Activated CD4-positive, alpha-beta T cell treated with anti-CD3 and anti-CD28 coated beads for 48 hours (primary cell): ENCODE measurements around the gene WRNIP1.
A peak's percentile ranks its signal among the peaks of the same experiment; 100 is the strongest.

Experiments
- DNase-seq: peaks from one replicate; pipeline ENCODE4 v3.0.0-alpha.2; 2020

WRNIP1 gene

GRCh38 chr6:2765166-2765895, at the start of gene WRNIP1:
TSS of gene WRNIP1 (plus strand) at chr6:2765393. CDS start at chr6:2765623, 230 bp downstream.
- DNase-seq: peak; percentile 97

DNA sequence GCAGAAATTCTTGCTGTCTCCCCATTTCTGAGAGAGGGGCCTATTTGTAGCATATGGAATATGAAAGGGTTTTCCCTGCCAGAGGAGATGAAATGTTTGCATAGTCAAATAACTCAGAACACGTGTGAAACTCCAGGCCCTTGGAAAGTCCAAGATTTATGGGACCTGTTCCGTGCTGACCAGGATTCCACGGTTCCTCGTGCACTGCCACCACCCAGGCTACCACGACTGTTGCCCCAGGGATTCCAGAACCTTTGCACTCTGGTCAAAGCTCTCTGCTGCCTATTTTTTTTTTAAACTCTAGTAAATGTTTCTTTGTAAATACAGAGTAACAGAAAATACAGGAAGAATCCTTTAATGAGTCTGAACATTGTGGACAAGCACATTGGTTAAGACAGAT, 49.5 kb upstream of the WRNIP1 start:
- no peak for DNase-seq

GRCh38 chr6:2716936-2717700, 48.1 kb upstream of the WRNIP1 start:
- no peak for DNase-seq

GRCh38 chr6:2718334-2719092, 46.7 kb upstream of the WRNIP1 start:
- no peak for DNase-seq

GRCh38 chr6:2719093-2719455, 46.1 kb upstream of the WRNIP1 start:
- no peak for DNase-seq

GRCh38 chr6:2721219-2721618, 44.0 kb upstream of the WRNIP1 start:
- no peak for DNase-seq

DNA sequence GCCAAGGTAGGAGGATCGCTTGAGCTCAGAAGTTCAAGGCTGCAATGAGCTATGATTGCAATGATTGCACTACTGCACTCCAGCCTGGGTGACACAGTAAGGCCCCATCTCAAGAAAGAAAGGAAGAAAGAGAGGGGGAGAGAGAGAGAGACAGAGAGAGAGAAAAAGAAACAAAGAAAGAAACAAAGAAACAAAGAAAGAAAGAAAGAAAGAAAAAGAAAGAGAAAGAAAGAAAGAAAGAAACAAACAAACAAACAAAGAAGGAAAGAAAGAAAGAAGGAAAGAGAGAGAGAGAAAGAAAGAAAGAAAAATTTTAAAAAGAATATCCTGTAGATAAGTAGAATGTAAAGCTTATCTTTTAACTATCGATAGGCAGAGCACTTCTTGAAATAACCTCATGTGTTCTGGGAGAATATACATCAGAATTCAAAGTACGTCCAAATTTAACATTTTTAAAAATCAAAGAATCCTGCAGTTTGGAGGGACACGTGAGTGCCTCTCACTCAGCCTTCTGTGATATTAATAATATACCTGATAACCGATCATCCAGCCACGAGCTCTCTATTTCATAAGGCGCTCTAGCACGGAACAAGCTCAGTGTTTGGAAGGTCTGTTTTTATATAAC, 39.7 kb upstream of the WRNIP1 start:
- no peak for DNase-seq

DNA sequence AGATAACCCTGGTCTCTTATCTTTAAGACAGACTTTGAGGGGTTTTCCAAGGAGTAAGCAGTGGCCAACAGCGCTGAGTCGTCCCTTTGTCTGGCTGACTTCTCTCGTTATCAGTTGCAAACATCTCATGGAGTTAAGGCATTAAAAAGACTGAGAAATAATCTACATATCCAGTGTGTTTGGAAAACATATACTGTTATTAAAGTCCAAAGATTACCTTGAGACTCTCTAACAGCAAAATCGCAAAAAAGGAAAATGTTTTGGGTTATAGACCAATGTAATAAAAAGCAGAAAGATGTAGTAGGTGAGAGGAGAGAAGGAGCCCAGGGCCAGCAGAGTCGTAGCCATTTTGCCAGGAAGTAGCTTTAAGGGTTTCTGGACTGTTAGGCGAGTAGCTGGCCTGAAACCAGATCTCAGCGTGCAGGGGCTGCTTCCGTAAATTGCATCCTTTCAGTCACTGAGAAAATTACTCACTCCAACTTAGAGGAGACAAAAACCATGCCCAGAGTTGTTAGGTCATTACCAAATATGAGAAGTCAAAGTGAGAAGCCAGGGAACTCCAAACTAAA, 39.1 kb upstream of the WRNIP1 start:
- DNase-seq: no peak

DNA sequence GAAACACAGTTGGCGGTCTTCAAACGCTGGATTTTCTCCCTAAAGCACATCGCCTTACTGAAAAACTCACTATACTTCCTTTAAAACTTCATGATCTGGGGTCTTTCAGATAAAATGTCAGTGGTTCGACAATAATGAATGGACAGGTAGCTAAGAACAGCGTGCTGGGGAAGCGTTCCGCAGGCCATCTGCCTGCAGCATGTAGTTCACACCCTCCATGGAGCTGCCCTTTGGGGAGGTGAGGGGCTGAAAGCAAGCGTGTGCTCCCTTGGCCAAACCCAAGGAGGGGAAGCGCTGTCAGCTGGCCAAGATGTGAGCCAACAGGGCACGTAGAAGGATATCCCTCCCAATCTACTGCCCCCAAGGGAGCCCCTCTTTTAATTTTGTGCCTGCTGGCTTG, 35.3 kb upstream of the WRNIP1 start:
- DNase-seq: no peak

DNA sequence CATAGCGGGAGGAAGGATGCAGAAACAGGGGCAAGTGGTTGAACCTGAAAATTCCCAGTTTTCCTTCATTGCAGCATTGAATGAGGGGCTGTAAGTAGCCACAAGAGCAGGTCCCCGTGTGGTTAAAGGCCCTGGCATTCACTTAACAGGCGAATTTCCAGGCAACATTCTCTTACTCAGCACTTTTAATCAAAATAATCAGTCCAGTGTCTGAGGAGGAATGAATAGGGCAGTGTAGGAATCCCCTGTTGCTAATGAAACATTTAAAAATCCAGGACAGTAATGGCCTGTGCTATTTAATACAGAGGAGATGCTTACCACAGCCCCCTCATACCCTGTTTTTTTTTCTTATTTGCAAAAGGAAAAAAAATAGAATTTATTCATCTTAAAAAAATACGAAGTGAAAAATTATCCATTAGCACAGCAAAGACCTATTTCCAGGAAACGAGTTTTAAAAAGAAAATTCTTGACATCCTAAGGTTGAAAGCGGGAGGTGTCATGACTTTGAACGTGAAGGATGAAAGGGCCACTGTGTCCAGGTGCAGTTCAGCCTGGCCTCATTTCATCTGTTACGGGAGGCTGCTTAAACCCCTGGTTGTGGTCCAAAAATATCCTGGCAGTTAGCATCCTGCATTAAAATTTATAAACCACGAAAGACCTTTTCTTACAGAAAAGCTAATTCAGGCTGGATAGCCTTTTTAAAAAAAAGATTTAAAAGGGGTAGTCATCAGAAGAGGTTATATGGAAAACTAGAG, 34.7 kb upstream of the WRNIP1 start:
- no peak for DNase-seq

- DNase-seq: no peak
Measured at GRCh38 chr6:2731281-2731909, 33.8 kb upstream of the WRNIP1 start.

- no peak for DNase-seq
Measured at GRCh38 chr6:2732503-2733089, 32.6 kb upstream of the WRNIP1 start.

- peak; percentile 65 for DNase-seq
Measured at GRCh38 chr6:2733324-2733723, 31.9 kb upstream of the WRNIP1 start.

DNA sequence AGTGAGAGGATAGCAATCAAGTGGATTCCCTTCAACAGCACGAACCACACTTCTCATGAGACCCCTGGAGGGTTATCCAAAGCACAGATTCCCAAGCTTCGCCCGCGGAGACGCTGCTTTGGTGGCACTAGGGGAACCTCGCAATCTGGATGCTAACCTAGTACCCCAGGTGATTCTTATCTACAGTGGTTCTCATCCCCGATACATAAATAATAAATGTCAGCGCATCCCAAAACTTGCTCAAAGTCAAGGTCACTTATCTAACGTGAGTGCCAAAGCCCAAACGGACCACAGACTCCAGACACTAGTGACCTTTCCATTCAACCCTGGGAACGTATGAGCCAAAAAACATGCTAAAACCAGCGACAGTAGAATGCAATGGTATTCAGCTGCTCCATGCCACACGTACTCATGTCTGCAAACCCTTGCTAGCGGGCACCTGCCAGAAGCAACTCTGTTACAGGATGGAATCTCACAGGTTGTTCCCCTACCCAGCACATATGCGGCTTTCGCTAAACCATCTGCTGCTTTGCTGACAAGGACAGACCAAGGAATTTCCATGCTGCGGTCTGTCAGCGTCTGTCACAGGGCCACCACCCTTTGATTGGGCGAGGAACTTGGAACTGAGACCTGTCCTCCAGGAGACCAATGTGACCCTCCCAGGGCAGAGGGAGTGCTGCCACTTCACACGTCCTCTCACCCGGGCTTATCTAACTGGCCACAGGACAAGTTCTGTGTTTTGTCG, 31.3 kb upstream of the WRNIP1 start:
- DNase-seq: no peak

GRCh38 chr6:2734488-2735166, 30.6 kb upstream of the WRNIP1 start:
- no peak for DNase-seq

DNA sequence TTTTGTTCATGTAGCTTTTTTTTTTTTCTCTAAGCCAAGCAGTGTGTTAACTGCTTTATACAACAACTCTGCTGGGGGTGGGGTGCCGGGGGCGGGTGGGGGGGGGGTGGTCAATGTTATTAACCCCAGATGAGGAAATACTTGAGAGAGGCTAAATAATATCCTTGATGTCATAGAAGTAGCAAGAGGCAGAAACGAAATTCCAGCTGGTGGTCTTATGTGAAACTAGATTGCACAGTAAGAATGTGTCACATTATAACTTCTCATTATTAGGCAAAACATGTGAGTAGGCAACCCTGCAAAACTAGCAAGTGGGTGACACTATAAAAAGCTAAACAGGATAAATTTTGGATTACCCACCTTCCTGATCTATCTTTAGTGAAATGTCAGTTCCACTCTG, 27.3 kb upstream of the WRNIP1 start:
- no peak for DNase-seq

GRCh38 chr6:2738373-2738979, 26.7 kb upstream of the WRNIP1 start:
- peak; percentile 64 for DNase-seq

DNA sequence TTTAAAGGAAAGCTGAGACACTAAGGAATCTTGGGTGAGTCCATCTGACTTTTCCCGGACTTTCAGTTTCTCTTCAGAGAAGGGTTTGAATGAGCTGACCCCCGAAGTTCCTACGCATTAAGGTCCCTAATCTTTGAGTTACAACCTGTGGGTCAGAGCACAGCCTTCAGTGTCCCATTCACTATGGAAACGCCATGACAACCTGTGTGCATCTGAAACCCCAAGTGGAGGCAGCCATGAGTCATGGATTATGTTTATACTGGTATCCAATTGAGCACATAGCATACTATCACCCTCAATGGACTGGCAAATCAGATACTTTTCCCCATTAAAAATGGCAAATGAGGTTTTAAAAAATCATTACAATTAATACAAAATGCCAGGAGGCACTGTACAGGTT, 25.9 kb upstream of the WRNIP1 start:
- peak; percentile 45 for DNase-seq

DNA sequence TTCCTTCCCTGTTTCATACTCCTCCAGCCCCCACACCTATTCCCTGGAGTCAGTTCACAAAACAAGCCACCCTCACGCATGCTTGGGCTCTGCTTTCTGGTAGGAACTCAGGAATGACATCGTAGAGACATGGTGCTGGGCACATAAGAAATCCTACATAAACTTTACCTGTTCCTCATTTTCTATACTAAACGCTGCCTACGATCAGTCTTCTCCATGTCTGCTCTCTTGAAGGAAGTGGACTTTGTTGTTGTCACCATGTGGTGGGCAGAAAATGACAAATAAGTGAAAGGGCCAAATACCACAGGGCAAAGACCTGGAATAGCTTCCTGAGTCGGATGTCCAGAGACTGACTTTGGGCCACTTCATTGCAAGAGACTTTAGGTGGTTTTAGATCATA, 24.6 kb upstream of the WRNIP1 start:
- DNase-seq: no peak
